SK-N-MC (cell line): ENCODE measurements around the gene MANEA.

Source experiments
- EZH2 ChIP-seq: fragments of 200-600 bp; sonication (generic); IDR thresholded peaks from one replicate; pipeline ENCODE4 v1.6.1; 2017; ENCODE audit warnings: antibody characterized with exemption
- POLR2AphosphoS5 ChIP-seq: IDR thresholded peaks from 2 replicates; pipeline ENCODE4 v1.6.1; 2012; ENCODE audit warnings: mild to moderate bottlenecking, low read depth, low read length, borderline replicate concordance

- TF ChIP-seq EZH2: no peak
- TF ChIP-seq POLR2AphosphoS5: no peak
Measured at GRCh38 chr6:95589826-95590570, 12.7 kb downstream of the MANEA start.
